HUES6 (cell line): ENCODE measurements around the gene LARGE1.

Experiments used
- H3K27ac ChIP-seq: 2 replicates; pipeline ENCODE4 v1.7.0; 2013; ENCODE audit warnings: low read depth, mild to moderate bottlenecking, low read length, inconsistent platforms
- H3K27me3 ChIP-seq: 2 replicates; pipeline ENCODE4 v1.6.1; 2013; ENCODE audit warnings: low read length; ENCODE audit not compliant: control insufficient read depth, insufficient read depth
- H3K36me3 ChIP-seq: 2 replicates; pipeline ENCODE4 v1.6.1; 2013; ENCODE audit warnings: low read length; ENCODE audit not compliant: control insufficient read depth, insufficient read depth
- H3K4me1 ChIP-seq: 2 replicates; pipeline ENCODE4 v1.6.1; 2013; ENCODE audit warnings: low read length; ENCODE audit not compliant: control insufficient read depth, insufficient read depth
- H3K4me3 ChIP-seq: 2 replicates; pipeline ENCODE4 v1.5.1; 2013; ENCODE audit warnings: low read depth, low read length
- H3K9ac ChIP-seq: one replicate; pipeline ENCODE4 v1.6.1; 2013; ENCODE audit warnings: mild to moderate bottlenecking, low read length
- H3K9me3 ChIP-seq: 2 replicates; pipeline ENCODE4 v1.6.1; 2013; ENCODE audit warnings: low read depth, low read length; ENCODE audit not compliant: control insufficient read depth, insufficient read depth

LARGE1 gene

GRCh38 chr22:33825761-33826160 lies 94.5 kb downstream of the LARGE1 start:
- Histone ChIP-seq H3K9ac (no peak overlapping the region), H3K36me3 (no peaks in the 10 kb centered on the region), H3K4me1 (peaks cover 30% of the 10 kb centered on the region), H3K27me3 (no peaks in the 10 kb centered on the region), H3K9me3 (peaks cover 4% of the 10 kb centered on the region; the same call in 1 of the 2 replicates), H3K4me3 (no peak overlapping the region), H3K27ac (no peak overlapping the region)

DNA sequence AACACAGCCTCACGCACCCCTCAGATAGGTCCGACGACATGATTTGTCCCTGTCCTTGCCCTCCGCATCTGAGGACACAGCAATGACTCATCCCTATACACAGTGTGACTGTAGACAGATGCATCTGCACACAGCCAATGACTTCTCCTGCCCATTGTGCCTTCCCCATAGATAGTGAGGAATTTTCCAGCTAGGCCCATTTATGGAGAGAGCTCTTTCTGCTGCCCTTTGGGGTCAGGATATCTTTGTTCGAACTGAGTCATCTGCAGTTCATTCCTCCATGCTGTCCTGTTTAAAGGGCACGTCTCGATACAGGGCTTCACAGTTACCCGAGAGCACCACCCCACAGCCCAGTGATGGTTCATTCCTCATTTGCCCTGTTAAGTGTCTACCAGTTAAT lies 96.7 kb downstream of the LARGE1 start:
- Histone ChIP-seq H3K36me3 (no peaks in the 10 kb centered on the region; the same call in 1 of the 2 replicates), H3K4me1 (peaks cover 17% of the 10 kb centered on the region), H3K27ac (no peak overlapping the region), H3K27me3 (no peaks in the 10 kb centered on the region), H3K4me3 (no peak overlapping the region), H3K9me3 (peaks cover 6% of the 10 kb centered on the region), H3K9ac (no peak overlapping the region)

DNA sequence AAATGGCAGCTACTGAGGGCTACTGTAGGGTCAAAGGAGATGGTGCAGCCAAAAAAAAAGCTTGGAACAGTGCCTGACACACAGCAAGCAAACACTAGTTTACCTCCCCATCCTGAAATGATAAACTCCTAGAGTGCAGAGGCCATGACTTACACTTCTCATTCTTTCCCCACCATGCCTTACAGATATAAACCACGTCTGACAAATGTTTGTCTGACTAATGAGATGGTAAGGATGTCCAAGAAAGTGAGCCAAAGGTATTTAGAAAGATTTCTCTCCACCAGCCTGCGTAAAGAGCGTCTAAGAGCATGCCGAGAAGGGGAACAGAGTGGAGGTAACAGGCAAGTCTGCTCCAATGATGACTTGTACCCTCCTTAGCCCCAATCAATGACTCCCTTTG lies 99.0 kb downstream of the LARGE1 start:
- H3K36me3 ChIP-seq: no peaks in the 10 kb centered on the region; the same call in 1 of the 2 replicates
- no peak overlapping the region for H3K9ac ChIP-seq
- H3K4me1 ChIP-seq: peaks cover 14% of the 10 kb centered on the region

DNA sequence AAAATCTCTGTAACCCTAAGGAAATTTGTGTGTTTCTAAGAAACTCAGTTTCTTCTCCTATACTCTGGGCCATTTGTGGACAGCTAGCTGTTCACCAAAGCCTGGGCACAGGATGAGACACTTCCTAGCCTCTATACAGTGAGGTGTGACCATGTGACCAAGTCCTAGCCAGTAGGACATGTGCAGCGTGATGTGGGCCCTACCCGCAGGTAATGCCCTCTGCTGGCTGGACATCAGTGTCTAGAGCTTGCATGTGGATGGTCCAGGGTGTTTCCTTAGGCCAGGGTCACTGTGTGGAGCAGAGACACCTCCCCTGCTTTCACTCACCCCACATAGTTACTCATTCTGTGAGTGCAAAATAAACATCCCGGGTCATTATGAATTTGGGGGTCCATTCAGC lies 100.5 kb downstream of the LARGE1 start:
- H3K27ac ChIP-seq: no peak overlapping the region
- H3K36me3 ChIP-seq: peaks cover under 1% of the 10 kb centered on the region
- peaks cover 13% of the 10 kb centered on the region for H3K9me3 ChIP-seq
- peaks cover 12% of the 10 kb centered on the region for H3K4me1 ChIP-seq
- no peaks in the 10 kb centered on the region for H3K27me3 ChIP-seq
- H3K4me3 ChIP-seq: no peak overlapping the region
- no peak overlapping the region for H3K9ac ChIP-seq

More for the DNA sequence above, 99.0 kb downstream of the LARGE1 start:
- peaks cover 12% of the 10 kb centered on the region for H3K9me3 ChIP-seq
- H3K27me3 ChIP-seq: no peaks in the 10 kb centered on the region
- H3K4me3 ChIP-seq: no peak overlapping the region
- H3K27ac ChIP-seq: no peak overlapping the region

- no peaks in the 10 kb centered on the region for H3K27me3 ChIP-seq
- no peak overlapping the region for H3K27ac ChIP-seq
- H3K9me3 ChIP-seq: peaks cover 12% of the 10 kb centered on the region
- H3K36me3 ChIP-seq: peaks cover 3% of the 10 kb centered on the region
- peaks cover 16% of the 10 kb centered on the region for H3K4me1 ChIP-seq
- no peak overlapping the region for H3K4me3 ChIP-seq
- H3K9ac ChIP-seq: no peak overlapping the region
Observed at GRCh38 chr22:33817512-33818127, 102.7 kb downstream of the LARGE1 start.

GRCh38 chr22:33812360-33812977 lies 107.8 kb downstream of the LARGE1 start:
- no peak overlapping the region for H3K27ac ChIP-seq

DNA sequence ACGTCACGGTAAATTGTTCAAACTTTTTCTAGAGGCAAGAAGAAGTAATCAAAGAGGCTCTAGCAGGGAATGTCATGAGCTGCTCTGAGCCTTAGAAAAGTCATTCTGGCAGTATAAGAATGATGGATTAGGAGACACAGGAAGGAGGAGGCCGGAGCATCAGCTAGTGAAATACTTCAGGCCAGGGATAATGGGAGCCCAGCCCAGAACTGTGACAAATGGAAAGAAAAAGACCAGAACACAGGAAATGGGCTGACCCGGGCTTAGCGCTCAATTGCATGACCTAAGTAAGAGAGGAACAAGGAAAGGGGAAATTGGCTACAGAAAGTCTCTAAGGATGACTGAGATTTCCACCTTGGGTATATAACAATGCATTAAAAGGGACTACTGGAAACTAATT lies 108.6 kb downstream of the LARGE1 start:
- Histone ChIP-seq H3K27me3 (no peaks in the 10 kb centered on the region), H3K27ac (no peak overlapping the region), H3K4me1 (peaks cover 36% of the 10 kb centered on the region), H3K9me3 (peaks cover 8% of the 10 kb centered on the region), H3K9ac (no peak overlapping the region), H3K4me3 (no peak overlapping the region), H3K36me3 (peaks cover 3% of the 10 kb centered on the region; the same call in 1 of the 2 replicates)

More at GRCh38 chr22:33812360-33812977, 107.8 kb downstream of the LARGE1 start:
- H3K9ac ChIP-seq: no peak overlapping the region
- peaks cover 10% of the 10 kb centered on the region for H3K9me3 ChIP-seq
- H3K4me3 ChIP-seq: no peak overlapping the region
- peaks cover 3% of the 10 kb centered on the region; the same call in 1 of the 2 replicates for H3K36me3 ChIP-seq
- peaks cover 36% of the 10 kb centered on the region for H3K4me1 ChIP-seq
- H3K27me3 ChIP-seq: no peaks in the 10 kb centered on the region

DNA sequence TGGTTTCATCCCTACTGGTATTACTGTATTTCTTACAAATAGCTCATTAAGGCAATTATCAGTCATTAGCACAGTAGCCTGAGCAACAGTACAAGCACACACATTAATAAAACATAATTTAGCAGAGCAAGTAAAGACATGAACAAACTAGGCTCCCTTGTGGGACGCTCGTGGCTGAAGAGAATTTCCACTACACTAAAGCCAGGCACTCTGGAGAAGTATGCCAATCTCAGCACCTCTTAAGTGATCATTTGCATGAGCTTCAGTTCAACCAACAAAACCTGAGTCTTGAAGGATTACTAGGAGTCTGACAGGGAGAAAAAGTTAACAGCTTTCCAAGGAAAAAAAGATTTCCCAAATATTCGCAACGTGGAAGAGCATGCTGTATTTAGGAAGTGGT lies 109.1 kb downstream of the LARGE1 start:
- Histone ChIP-seq H3K4me3 (no peak overlapping the region), H3K9ac (no peak overlapping the region), H3K27ac (no peak overlapping the region), H3K9me3 (peaks cover 4% of the 10 kb centered on the region), H3K27me3 (no peaks in the 10 kb centered on the region), H3K36me3 (peaks cover 3% of the 10 kb centered on the region; the same call in 1 of the 2 replicates), H3K4me1 (peaks cover 36% of the 10 kb centered on the region)

- Histone ChIP-seq H3K9ac (no peak overlapping the region), H3K36me3 (no peaks in the 10 kb centered on the region), H3K9me3 (0 out of 2 replicates have a peak, but pooled peaks cover 3% of the 10 kb centered on the region), H3K27ac (no peak overlapping the region), H3K4me1 (peaks cover 33% of the 10 kb centered on the region), H3K27me3 (no peaks in the 10 kb centered on the region), H3K4me3 (no peak overlapping the region)
Observed at GRCh38 chr22:33807470-33807869, 112.8 kb downstream of the LARGE1 start.

DNA sequence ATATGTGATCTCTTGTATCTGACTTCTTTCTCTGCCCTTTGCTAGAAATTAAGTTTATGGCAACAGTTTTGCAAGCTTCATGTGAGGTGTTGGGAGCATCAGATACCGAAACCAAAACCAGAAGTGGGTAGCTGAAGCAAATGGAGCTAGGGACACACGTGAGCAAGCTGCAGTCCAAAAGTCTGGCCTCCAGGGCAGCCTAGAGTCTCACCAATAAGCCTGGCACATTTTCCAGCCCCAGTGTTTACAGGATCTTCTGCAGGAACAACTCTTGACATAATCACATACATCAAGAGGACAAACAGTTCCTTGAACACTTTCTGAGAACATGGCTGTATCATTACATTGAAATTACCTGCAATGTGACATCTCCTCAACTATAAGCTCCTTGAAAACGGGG lies 114.1 kb downstream of the LARGE1 start:
- Histone ChIP-seq H3K27ac (no peak overlapping the region), H3K9ac (no peak overlapping the region), H3K27me3 (no peaks in the 10 kb centered on the region), H3K9me3 (peaks cover 6% of the 10 kb centered on the region; the same call in 1 of the 2 replicates), H3K4me3 (no peak overlapping the region), H3K4me1 (peaks cover 20% of the 10 kb centered on the region), H3K36me3 (no peaks in the 10 kb centered on the region)
